SK-N-MC (cell line): ENCODE data around the gene ZNF30.
"Not testable (repeated sequence)": the region's sequence is repeated elsewhere in the genome, so short reads cannot be mapped to it uniquely, and the experiment has no call there.

Experiments
- EZH2 ChIP-seq: fragments of 200-600 bp; sonication (generic); IDR thresholded peaks from one replicate; pipeline ENCODE4 v1.6.1; 2017; ENCODE audit warnings: antibody characterized with exemption
- FOXP2 ChIP-seq: optimal IDR thresholded peaks from 2 replicates; pipeline ENCODE3; 2011; ENCODE audit warnings: mild to moderate bottlenecking, moderate library complexity; ENCODE audit not compliant: insufficient read depth; ENCODE audit errors: extremely low read length, control extremely low read depth
- POLR2AphosphoS5 ChIP-seq: IDR thresholded peaks from 2 replicates; pipeline ENCODE4 v1.6.1; 2012; ENCODE audit warnings: mild to moderate bottlenecking, low read depth, low read length, borderline replicate concordance

DNA sequence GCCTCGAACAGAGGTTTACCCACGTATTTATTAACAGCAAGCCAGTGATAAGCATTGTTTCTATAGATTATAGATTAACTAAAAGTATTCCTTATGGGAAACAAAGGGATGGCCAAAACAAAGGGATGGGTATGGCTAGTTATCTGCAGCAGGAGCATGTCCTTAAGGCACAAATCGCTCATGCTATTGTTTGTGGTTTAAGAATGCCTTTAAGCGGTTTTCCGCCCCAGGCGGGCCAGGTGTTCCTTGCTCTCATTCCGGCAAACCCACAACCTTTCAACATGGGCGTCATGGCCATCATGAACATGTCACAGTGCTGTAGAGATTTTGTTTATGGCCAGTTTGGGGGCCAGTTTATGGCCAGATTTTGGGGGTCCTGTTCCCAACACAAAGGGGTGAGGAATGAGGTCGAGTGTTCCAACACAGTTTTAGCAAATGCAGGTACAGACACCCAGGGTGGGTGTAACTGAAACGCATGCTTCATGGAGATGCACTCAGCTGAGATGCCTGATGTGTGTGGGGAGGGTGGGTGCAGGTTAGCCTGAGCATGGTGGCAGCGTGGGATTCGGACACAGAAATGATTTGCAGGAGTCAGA is 43.6 kb downstream of the ZNF30 start:
- TF ChIP-seq POLR2AphosphoS5, EZH2, FOXP2: not testable (repeated sequence)
